22Rv1 (cell line): Measurements from ENCODE around the gene KLHDC1.

Source experiments
- CTCF ChIP-seq: fragments of 450-650 bp; IDR thresholded peaks from 2 replicates; pipeline ENCODE4 v1.5.1; 2017; ENCODE audit warnings: mild to moderate bottlenecking
- ZFX ChIP-seq: fragments of 450-650 bp; IDR thresholded peaks from 2 replicates; pipeline ENCODE4 v1.6.1; 2017; ENCODE audit warnings: antibody characterized with exemption, borderline replicate concordance

GRCh38 chr14:49778421-49778820, 85.5 kb downstream of the KLHDC1 start:
- TF ChIP-seq CTCF (no peak), ZFX (no peak)
